HepG2 (cell line): ENCODE results near the gene COL18A1. TPM values are rescaled to one million over a fixed set of nuclear protein-coding genes. Genes with fewer than 3 reads are reported as not detected.

Experiments
- ARNT ChIP-seq: fragments of 450-650 bp; IDR thresholded peaks from 2 replicates; pipeline ENCODE4 v1.6.1; 2017
- DMAP1 ChIP-seq: IDR thresholded peaks from 2 replicates; pipeline ENCODE4 v1.6.1; 2016
- DR1 ChIP-seq: sonication (generic); formaldehyde crosslinking; IDR thresholded peaks from 2 replicates; pipeline ENCODE4 v1.8.0; 2021; ENCODE audit warnings: mild to moderate bottlenecking, missing genetic modification reagents, inconsistent platforms
- GATAD1 ChIP-seq: IDR thresholded peaks from 2 replicates; pipeline ENCODE4 v1.6.1; 2016; ENCODE audit warnings: missing genetic modification reagents, missing compliant biosample characterization
- HDAC2 ChIP-seq: sonication (generic); formaldehyde crosslinking; IDR thresholded peaks from 2 replicates; pipeline ENCODE4 v1.4.0; 2020; ENCODE audit warnings: missing genetic modification reagents
- KIAA2018 ChIP-seq: sonication (generic); formaldehyde crosslinking; IDR thresholded peaks from 2 replicates; pipeline ENCODE4 v1.5.0; 2020; ENCODE audit warnings: mild to moderate bottlenecking, missing genetic modification reagents, borderline replicate concordance
- KLF13 ChIP-seq: sonication (generic); formaldehyde crosslinking; IDR thresholded peaks from 2 replicates; pipeline ENCODE4 v1.4.0; 2020; ENCODE audit warnings: mild to moderate bottlenecking, missing genetic modification reagents
- MAFF ChIP-seq: IDR thresholded peaks from 2 replicates; pipeline ENCODE4 v1.6.1; 2011; ENCODE audit warnings: low read depth, low read length, improper control_type of control experiment
- MAFG ChIP-seq: sonication (generic); formaldehyde crosslinking; IDR thresholded peaks from 2 replicates; pipeline ENCODE4 v1.5.1; 2020; ENCODE audit warnings: mild to moderate bottlenecking, missing genetic modification reagents
- MTF2 ChIP-seq: sonication (generic); formaldehyde crosslinking; IDR thresholded peaks from 2 replicates; pipeline ENCODE4 v1.5.0; 2020; ENCODE audit warnings: missing genetic modification reagents, borderline replicate concordance
- NAIF1 ChIP-seq: sonication (generic); formaldehyde crosslinking; IDR thresholded peaks from 2 replicates; pipeline ENCODE4 v1.5.0; 2020; ENCODE audit warnings: mild to moderate bottlenecking, missing genetic modification reagents, borderline replicate concordance
- PAF1 ChIP-seq: IDR thresholded peaks from 2 replicates; pipeline ENCODE4 v1.6.1; 2016; ENCODE audit warnings: missing genetic modification reagents, missing compliant biosample characterization
- RBM22 ChIP-seq: fragments of 200-400 bp; formaldehyde crosslinking; optimal IDR thresholded peaks from 2 replicates; pipeline ENCODE3; 2017; ENCODE audit warnings: mild to moderate bottlenecking, low read length, moderate library complexity
- SETDB1 ChIP-seq: sonication (generic); formaldehyde crosslinking; IDR thresholded peaks from 2 replicates; pipeline ENCODE4 v1.5.1; 2020; ENCODE audit warnings: missing genetic modification reagents, mild to moderate bottlenecking, borderline replicate concordance
- SP5 ChIP-seq: IDR thresholded peaks from 2 replicates; pipeline ENCODE4 v1.6.1; 2016; ENCODE audit warnings: low read depth, borderline replicate concordance
- TEAD3 ChIP-seq: optimal IDR thresholded peaks from 2 replicates; pipeline ENCODE3; 2016; ENCODE audit warnings: borderline replicate concordance
- ZBTB3 ChIP-seq: sonication (generic); formaldehyde crosslinking; IDR thresholded peaks from 2 replicates; pipeline ENCODE4 v1.4.0; 2020; ENCODE audit warnings: low read depth, mild to moderate bottlenecking, moderate library complexity, missing genetic modification reagents, borderline replicate concordance
- ZBTB49 ChIP-seq: sonication (generic); formaldehyde crosslinking; IDR thresholded peaks from 2 replicates; pipeline ENCODE4 v1.4.0; 2020; ENCODE audit warnings: missing genetic modification reagents, borderline replicate concordance
- ZFP36L1 ChIP-seq: sonication (generic); formaldehyde crosslinking; IDR thresholded peaks from 2 replicates; pipeline ENCODE4 v1.8.0; 2022; ENCODE audit warnings: mild to moderate bottlenecking, missing genetic modification reagents, moderate library complexity
- ZNF547 ChIP-seq: sonication (generic); formaldehyde crosslinking; IDR thresholded peaks from 2 replicates; pipeline ENCODE4 v1.5.1; 2020; ENCODE audit warnings: mild to moderate bottlenecking, missing genetic modification reagents
- ZNF550 ChIP-seq: sonication (generic); formaldehyde crosslinking; IDR thresholded peaks from 2 replicates; pipeline ENCODE4 v1.4.0; 2020; ENCODE audit warnings: mild to moderate bottlenecking, missing genetic modification reagents, borderline replicate concordance
- polyA plus RNA-seq, 8 experiments: library from polyadenylated mRNA; depleted of rRNA in 3 of 8; stranded (reverse) in 7 of 8; unstranded in 1 of 8; fragments of >200 nt; fragmentation: Illumina TruSeq in 4 of 8; extraction: Trizol in 4 of 8; gene quantifications; 2 replicates each; pipeline versions ENCODE4 v1.2.1 to v1.2.3, GENCODE V29; 2011 to 2016; ENCODE audit warnings: low read depth in 4 of 8, missing spikeins in 1 of 8, mixed read lengths in 1 of 8; ENCODE audit not compliant: insufficient read depth in 1 of 8
- total RNA-seq, 5 experiments: library from RNA; depleted of rRNA; stranded (reverse); fragments of >200 nt; fragmentation: Illumina TruSeq; extraction: Trizol; gene quantifications; 2 replicates each; pipeline ENCODE4 v1.2.3, GENCODE V29; 2016; ENCODE audit warnings: low read depth in 1 of 5

Gene COL18A1
- total and polyA plus RNA-seq, 2 of the 13 experiments (the other 11 are each of a cell fraction or from before 2014, with no cell fraction given), result 79.0 to 102 TPM

- TF ChIP-seq ZFP36L1 (no peak), MAFF (no peak), KLF13 (CRISPR knock-in tag) (no peak), ZBTB49 (CRISPR knock-in tag) (no peak), ZNF550 (CRISPR knock-in tag) (no peak), ZNF547 (0 out of 2 replicates have a peak, but pooled peaks have one; percentile 34), SETDB1 (no peak), RBM22 (no peak), DMAP1 (CRISPR knock-in tag) (no peak), NAIF1 (CRISPR knock-in tag) (no peak), MAFG (CRISPR knock-in tag) (no peak), GATAD1 (CRISPR knock-in tag) (no peak), MTF2 (CRISPR knock-in tag) (no peak), PAF1 (CRISPR knock-in tag) (no peak; the same call in 1 of the 2 replicates), KIAA2018 (CRISPR knock-in tag) (no peak), ZBTB3 (CRISPR knock-in tag) (no peak), HDAC2 (CRISPR knock-in tag) (peak; percentile 41; the same call in 1 of the 2 replicates), SP5 (CRISPR knock-in tag) (peak; percentile 52; the same call in 1 of the 2 replicates), ARNT (no peak), DR1 (CRISPR knock-in tag) (no peak), TEAD3 (CRISPR knock-in tag) (peak; percentile 49)
Observed at GRCh38 chr21:45472445-45473365, 67.7 kb downstream of the COL18A1 start (continued).
